Natural killer cell (primary cell): ENCODE data around the gene RNF167. TPM values are rescaled to one million over a fixed set of nuclear protein-coding genes. Genes with fewer than 3 reads are reported as not detected.

Experiments used
- ATAC-seq, 3 donors: fragments of 150-1000 bp in 2 of 3; fragments of 200-7000 bp in 1 of 3; cut with Tn5 transposase; 1 replicate in 1 of 3; 2 replicates in 2 of 3; pipeline ENCODE4 v1.10.0; 2021; ENCODE audit warnings: mild to moderate bottlenecking in 2 of 3, moderate library complexity in 2 of 3
- DNase-seq, 2 donors: peaks; one replicate each; pipeline versions ENCODE4 v3.0.0 to v3.0.0-alpha.2; 2013 to 2021; ENCODE audit warnings: mixed read lengths in 1 of 2
- H3K27ac ChIP-seq: one replicate; pipeline ENCODE4 v1.5.1; 2013; ENCODE audit warnings: mild to moderate bottlenecking, low read length
- H3K27me3 ChIP-seq: one replicate; pipeline ENCODE4 v1.6.1; 2013; ENCODE audit warnings: low read length; ENCODE audit not compliant: control insufficient read depth, insufficient read depth
- H3K36me3 ChIP-seq: one replicate; pipeline ENCODE4 v1.6.1; 2013; ENCODE audit warnings: low read length; ENCODE audit not compliant: control insufficient read depth, insufficient read depth
- H3K4me1 ChIP-seq: one replicate; pipeline ENCODE4 v1.6.1; 2013; ENCODE audit warnings: low read length; ENCODE audit not compliant: control insufficient read depth, insufficient read depth
- H3K4me3 ChIP-seq: one replicate; pipeline ENCODE4 v1.5.1; 2013; ENCODE audit warnings: low read length
- H3K9me3 ChIP-seq: one replicate; pipeline ENCODE4 v1.6.1; 2013; ENCODE audit warnings: low read length; ENCODE audit not compliant: control insufficient read depth, insufficient read depth
- H3K27ac Mint-ChIP-seq, 2 donors: one replicate each; pipeline ENCODE4 v1.8.0; 2022; ENCODE audit warnings: mild to moderate bottlenecking in 2 of 2, mixed read lengths in 2 of 2, moderate library complexity in 1 of 2
- H3K27me3 Mint-ChIP-seq, 2 donors: one replicate each; pipeline ENCODE4 v1.8.0; 2022; ENCODE audit warnings: low read depth in 2 of 2, mixed read lengths in 2 of 2
- H3K36me3 Mint-ChIP-seq: one replicate; pipeline ENCODE4 v1.8.0; 2022; ENCODE audit warnings: mixed read lengths
- H3K4me1 Mint-ChIP-seq, 2 donors: one replicate each; pipeline ENCODE4 v1.8.0; 2022; ENCODE audit warnings: mixed read lengths in 2 of 2
- H3K4me3 Mint-ChIP-seq: one replicate; pipeline ENCODE4 v1.8.0; 2022; ENCODE audit warnings: mild to moderate bottlenecking, moderate library complexity, mixed read lengths
- H3K9me3 Mint-ChIP-seq, 2 donors: one replicate each; pipeline ENCODE4 v1.8.0; 2022; ENCODE audit warnings: mixed read lengths in 2 of 2
- CTCF ChIP-seq: fragments of 200-600 bp; IDR thresholded peaks from one replicate; pipeline ENCODE4 v1.8.0; 2022; ENCODE audit warnings: antibody characterized with exemption
- WGBS: methylation state at CpG from one replicate; pipeline ENCODE4 v1.1.7; 2013; ENCODE audit warnings: missing lambda C conversion rate; ENCODE audit not compliant: insufficient coverage; 5-methylcytosine and 5-hydroxymethylcytosine counted together
- intact Hi-C: fragments of 100-400 bp; cut with micrococcal nuclease; formaldehyde crosslinking; loops from one replicate; pipeline ENCODE4 v1.14.2; 2022
- total RNA-seq, 4 donors: library from RNA; stranded (reverse); fragments of 120-200 nt in 1 of 4; gene quantifications; one replicate each; pipeline versions ENCODE4 v1.2.3 to v1.2.4, GENCODE V29; 2013 to 2022

Gene RNF167
- total RNA-seq, 3 donors from 2014 or later (not counting 1 experiment from before 2014, with no cell fraction given), result 149 to 189 (median 177) TPM

GRCh38 chr17:4967539-4968485 is 27.7 kb downstream of the RNF167 start, which contains the start of gene SPAG7:
Gene SPAG7, minus strand, starts transcription at chr17:4967817. Its CDS starts 13 bp downstream, at chr17:4967804.
- WGBS, result under 1% methylated on average over 65 of the region's 66 CpGs
- Histone ChIP-seq H3K27ac (peak within 1 kb of the TSS; percentile 86), H3K4me3 (peak within 1 kb of the TSS; percentile 89), H3K27me3 (no peaks in the 10 kb centered on the region), H3K9me3 (no peaks in the 10 kb centered on the region), H3K36me3 (peaks cover 18% of the 10 kb centered on the region), H3K4me1 (peaks cover 32% of the 10 kb centered on the region)
- H3K27me3 Mint-ChIP-seq, result no peaks in the 10 kb centered on the region
- H3K27ac Mint-ChIP-seq, result no peak within 1 kb of the TSS
- no peak for TF ChIP-seq CTCF
- intact Hi-C loops, result loop anchor here (1.0 to 2.0 kb wide), 3 partner anchors 20 to 65 kb away; partner anchors contain the start of genes CHRNE, PFN1, RNF167 and SLC25A11
- DNase-seq, result peak; percentile 93 to 98
- peaks cover 4 to 13% of the 10 kb centered on the region in 2 donors for H3K4me1 Mint-ChIP-seq
- H3K9me3 Mint-ChIP-seq, result no peaks in the 10 kb centered on the region
- no peaks in the 10 kb centered on the region for H3K36me3 Mint-ChIP-seq
- peak; percentile 74 to 90 (median 75) for ATAC-seq
- peak within 1 kb of the TSS; percentile 42 for H3K4me3 Mint-ChIP-seq

GRCh38 chr17:4968486-4969046 is 28.5 kb downstream of the RNF167 start:
- intact Hi-C loops, result no loop called here

DNA sequence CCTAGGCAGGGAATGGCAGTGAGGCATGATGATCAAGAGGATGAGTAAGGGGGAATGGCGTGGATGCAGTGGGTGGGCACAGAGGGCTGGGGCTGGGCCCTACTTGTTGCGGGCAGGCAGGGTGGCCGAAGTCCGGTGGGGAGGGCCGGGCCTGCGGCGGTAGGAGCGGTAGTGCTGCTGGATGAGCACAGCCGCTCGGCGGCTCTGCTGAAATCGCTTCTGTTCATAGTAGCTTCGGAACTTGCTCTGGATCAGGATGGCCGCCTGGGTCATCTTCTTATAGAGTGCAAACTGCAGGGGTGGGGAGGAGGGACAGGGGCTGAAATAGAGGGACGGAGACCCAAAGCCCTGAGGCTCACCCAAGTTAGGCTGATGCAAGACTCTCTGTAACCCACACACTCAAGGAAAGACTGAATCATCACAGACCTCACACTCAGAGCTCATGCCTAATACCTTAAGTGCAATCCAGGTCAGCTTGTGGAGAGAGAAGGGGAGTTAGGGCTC is 29.0 kb downstream of the RNF167 start:
- no peak overlapping the region for H3K27ac Mint-ChIP-seq
- H3K27ac ChIP-seq, result peak overlapping the region; percentile 75
- intact Hi-C loops, result no loop called here
- H3K4me3 Mint-ChIP-seq, result peak overlapping the region; percentile 42
- no peaks in the 10 kb centered on the region for H3K9me3 ChIP-seq
- H3K4me1 Mint-ChIP-seq, result peaks cover 4 to 13% of the 10 kb centered on the region in 2 donors
- no peaks in the 10 kb centered on the region for H3K27me3 ChIP-seq
- peaks cover 29% of the 10 kb centered on the region for H3K36me3 ChIP-seq
- ATAC-seq, result no peak
- no peaks in the 10 kb centered on the region for H3K27me3 Mint-ChIP-seq
- DNase-seq, result peak in 1 of 2 donors; percentile 40
- no peaks in the 10 kb centered on the region for H3K36me3 Mint-ChIP-seq
- no peak overlapping the region for H3K4me3 ChIP-seq
- TF ChIP-seq CTCF, result no peak
- WGBS, result 86% methylated on average over 14 of the region's 15 CpGs
- no peaks in the 10 kb centered on the region for H3K9me3 Mint-ChIP-seq
- peaks cover 36% of the 10 kb centered on the region for H3K4me1 ChIP-seq

More at GRCh38 chr17:4968486-4969046, 28.5 kb downstream of the RNF167 start:
- WGBS, result 56% methylated on average over 23 of the region's 23 CpGs
- H3K36me3 ChIP-seq, result peaks cover 24% of the 10 kb centered on the region
- Mint-ChIP-seq H3K9me3 (no peaks in the 10 kb centered on the region), H3K4me1 (peaks cover 4 to 13% of the 10 kb centered on the region in 2 donors), H3K27ac (no peak overlapping the region), H3K36me3 (no peaks in the 10 kb centered on the region), H3K4me3 (peak overlapping the region; percentile 42), H3K27me3 (no peaks in the 10 kb centered on the region)
- H3K4me3 ChIP-seq, result peak overlapping the region; percentile 89
- H3K4me1 ChIP-seq, result peaks cover 35% of the 10 kb centered on the region
- ATAC-seq (no peak), DNase-seq (no peak)
- no peaks in the 10 kb centered on the region for H3K9me3 ChIP-seq
- H3K27me3 ChIP-seq, result no peaks in the 10 kb centered on the region
- no peak for TF ChIP-seq CTCF
- H3K27ac ChIP-seq, result peak overlapping the region; percentile 75
